A673 (cell line): ENCODE data around the gene ADARB2. TPM values are rescaled to one million over a fixed set of nuclear protein-coding genes. Genes with fewer than 3 reads are reported as not detected.
A peak's percentile ranks its signal among the peaks of the same experiment; 100 is the strongest.
"Not testable (repeated sequence)": the region's sequence is repeated elsewhere in the genome, so short reads cannot be mapped to it uniquely, and the experiment has no call there.

Experiments
- BruUV-seq: library from RNA; stranded (reverse); fragments of 400-500 nt; replicated peaks from 2 replicates; lab custom pipeline; 2021; lab: Mats Ljungman, UMichigan
- CTCF ChIA-PET: fragments of 300-600 bp; sonication (Branson Sonifier 250); formaldehyde crosslinking; loops from one replicate; lab custom pipeline; 2022; ENCODE audit warnings: antibody characterized with exemption; lab: Charles Lee
- POLR2A ChIA-PET: fragments of 300-600 bp; sonication (Branson Sonifier 250); formaldehyde crosslinking; loops from one replicate; lab custom pipeline; 2022; ENCODE audit warnings: antibody characterized with exemption; ENCODE audit not compliant: low non-redundant PET; lab: Charles Lee
- DNase-seq: peaks from one replicate; pipeline ENCODE4 v3.0.0-alpha.2; 2015; ENCODE audit warnings: low spot score
- H3K27ac ChIP-seq: fragments of 200-600 bp; sonication (generic); 2 replicates; pipeline ENCODE4 v1.5.1; 2016; ENCODE audit warnings: mixed run types, low read depth, mild to moderate bottlenecking, mixed read lengths, antibody characterized with exemption, low read length; ENCODE audit not compliant: poor library complexity, severe bottlenecking
- H3K27me3 ChIP-seq: fragments of 200-600 bp; sonication (generic); replicated peaks from 2 replicates; pipeline ENCODE4 v1.6.1; 2017; ENCODE audit warnings: mixed run types, low read depth, mild to moderate bottlenecking, mixed read lengths, antibody characterized with exemption, low read length; ENCODE audit not compliant: insufficient read depth, poor library complexity
- H3K36me3 ChIP-seq: fragments of 200-600 bp; sonication (generic); 2 replicates; pipeline ENCODE4 v1.6.1; 2016; ENCODE audit warnings: mixed run types, mild to moderate bottlenecking, mixed read lengths, antibody characterized with exemption, low read length; ENCODE audit not compliant: insufficient read depth, poor library complexity, severe bottlenecking
- H3K4me1 ChIP-seq: fragments of 200-600 bp; sonication (generic); 2 replicates; pipeline ENCODE4 v1.6.1; 2017; ENCODE audit warnings: mixed run types, mild to moderate bottlenecking, mixed read lengths, antibody characterized with exemption, low read length; ENCODE audit not compliant: insufficient read depth, poor library complexity, severe bottlenecking
- H3K4me3 ChIP-seq: fragments of 200-600 bp; sonication (generic); 2 replicates; pipeline ENCODE4 v1.5.1; 2016; ENCODE audit warnings: low read depth, mixed run types, mild to moderate bottlenecking, mixed read lengths, low read length; ENCODE audit not compliant: poor library complexity, severe bottlenecking
- H3K9me3 ChIP-seq: fragments of 200-600 bp; sonication (generic); 2 replicates; pipeline ENCODE4 v1.6.1; 2016; ENCODE audit warnings: mixed run types, low read depth, mild to moderate bottlenecking, mixed read lengths, antibody characterized with exemption, low read length; ENCODE audit not compliant: poor library complexity, severe bottlenecking
- CTCF ChIP-seq: fragments of 300-800, 200-600 bp; sonication (generic); conservative IDR thresholded peaks from 2 replicates; pipeline ENCODE4 v1.5.1; 2017; ENCODE audit warnings: low read depth, mild to moderate bottlenecking, antibody characterized with exemption, low read length, moderate library complexity, mixed read lengths
- EZH2 ChIP-seq: fragments of 200-600 bp; sonication (generic); IDR thresholded peaks from 2 replicates; pipeline ENCODE4 v1.6.1; 2017; ENCODE audit warnings: borderline replicate concordance, low read depth, mild to moderate bottlenecking, mixed read lengths, antibody characterized with exemption, low read length; ENCODE audit not compliant: poor library complexity, severe bottlenecking
- intact Hi-C: fragments of 100-400 bp; cut with micrococcal nuclease; formaldehyde crosslinking; loops from one replicate; pipeline ENCODE4 v1.10.0; 2022; ENCODE audit not compliant: unreplicated experiment
- total RNA-seq: library from RNA; stranded (reverse); gene quantifications from 2 replicates; pipeline ENCODE4 v1.2.3, GENCODE V29; 2021

ADARB2 gene
- total RNA-seq, 1 experiment from 2014 or later = not detected

DNA sequence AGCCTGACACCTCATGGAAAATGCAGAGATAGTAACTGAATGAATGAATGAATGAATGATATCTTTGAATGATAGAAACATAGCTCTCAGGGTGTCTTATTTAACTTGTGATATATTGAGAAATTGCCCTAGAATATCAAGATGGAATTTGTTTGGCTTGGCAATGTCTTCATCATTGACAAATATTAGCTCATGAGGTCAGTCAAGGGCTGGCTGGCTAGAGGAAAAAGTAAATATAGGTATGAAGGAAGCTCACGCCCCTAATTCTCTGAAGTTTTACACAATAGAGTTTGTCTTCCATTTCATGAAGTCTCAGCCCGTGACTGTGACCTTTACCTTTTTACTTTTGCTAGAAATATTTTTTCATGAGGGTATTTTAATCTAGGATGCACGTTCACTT is 305.2 kb downstream of the ADARB2 start:
- no peak overlapping the region for H3K27ac ChIP-seq
- H3K27me3 ChIP-seq = peaks cover 91% of the 10 kb centered on the region
- peaks cover 5% of the 10 kb centered on the region for H3K9me3 ChIP-seq
- no TSS peak for BruUV-seq
- H3K4me3 ChIP-seq = no peak overlapping the region
- H3K4me1 ChIP-seq = no peaks in the 10 kb centered on the region
- ChIA-PET CTCF (no interaction called here), POLR2A (no interaction called here)
- intact Hi-C loops = no loop called here
- H3K36me3 ChIP-seq = no peaks in the 10 kb centered on the region
- no peak for TF ChIP-seq CTCF
- TF ChIP-seq EZH2 = no peak
- DNase-seq = no peak

DNA sequence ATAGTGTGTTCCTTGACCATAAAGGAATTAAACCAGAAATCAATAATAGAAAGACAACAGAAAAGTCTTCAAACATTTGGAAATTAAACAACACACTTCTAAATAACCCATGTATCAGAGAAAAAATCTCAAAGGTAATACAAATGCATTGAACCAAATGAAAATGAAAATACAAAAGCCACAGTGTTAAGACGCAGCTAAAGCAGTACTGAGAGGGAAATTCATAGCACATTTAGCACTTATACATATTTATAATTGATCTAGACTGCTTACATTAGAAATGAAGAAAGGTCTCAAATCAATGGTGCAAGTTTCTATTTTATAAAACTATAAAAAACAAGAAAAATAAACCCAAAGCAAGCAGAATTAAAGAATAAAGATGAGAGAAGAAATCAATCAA is 306.1 kb downstream of the ADARB2 start:
- no peak overlapping the region for H3K27ac ChIP-seq
- no TSS peak for BruUV-seq
- POLR2A ChIA-PET = no interaction called here

GRCh38 chr10:1427521-1428186 is 309.7 kb downstream of the ADARB2 start:
- TF ChIP-seq EZH2 = peak; percentile 22
- H3K4me1 ChIP-seq, H3K36me3 ChIP-seq, intact Hi-C loops, H3K9me3 ChIP-seq, H3K4me3 ChIP-seq, H3K27ac ChIP-seq, BruUV-seq, POLR2A ChIA-PET, DNase-seq: not testable (repeated sequence)
- CTCF ChIA-PET = interaction anchor here (0.7 kb wide), 1 partner anchor 1061 kb away, joined by 3 read pairs; no protein-coding TSS in a partner anchor
- peaks cover 84% of the 10 kb centered on the region for H3K27me3 ChIP-seq

More for the DNA sequence above, 306.1 kb downstream of the ADARB2 start:
- Histone ChIP-seq H3K4me1 (no peaks in the 10 kb centered on the region), H3K27me3 (peaks cover 92% of the 10 kb centered on the region), H3K9me3 (peaks cover 5% of the 10 kb centered on the region), H3K4me3 (no peak overlapping the region), H3K36me3 (no peaks in the 10 kb centered on the region)
- CTCF ChIA-PET = no interaction called here
- TF ChIP-seq EZH2 (no peak), CTCF (no peak)
- DNase-seq = no peak
- intact Hi-C loops = no loop called here
